AG09319 (cell line): ENCODE data around the gene IL1RL2.
A peak's percentile ranks its signal among the peaks of the same experiment; 100 is the strongest.

Experiments
- DNase-seq: peaks from one replicate; pipeline ENCODE4 v3.0.0-alpha.2; 2010; ENCODE audit warnings: low read depth; ENCODE audit errors: extremely low read depth
- CTCF ChIP-seq: IDR thresholded peaks from 2 replicates; pipeline ENCODE4 v1.5.1; 2011; ENCODE audit warnings: low read depth, mild to moderate bottlenecking, inconsistent platforms, low read length, moderate library complexity

The IL1RL2 gene

GRCh38 chr2:102147935-102148334 is 38.9 kb upstream of the IL1RL2 start:
- DNase-seq = no peak
- no peak for TF ChIP-seq CTCF

DNA sequence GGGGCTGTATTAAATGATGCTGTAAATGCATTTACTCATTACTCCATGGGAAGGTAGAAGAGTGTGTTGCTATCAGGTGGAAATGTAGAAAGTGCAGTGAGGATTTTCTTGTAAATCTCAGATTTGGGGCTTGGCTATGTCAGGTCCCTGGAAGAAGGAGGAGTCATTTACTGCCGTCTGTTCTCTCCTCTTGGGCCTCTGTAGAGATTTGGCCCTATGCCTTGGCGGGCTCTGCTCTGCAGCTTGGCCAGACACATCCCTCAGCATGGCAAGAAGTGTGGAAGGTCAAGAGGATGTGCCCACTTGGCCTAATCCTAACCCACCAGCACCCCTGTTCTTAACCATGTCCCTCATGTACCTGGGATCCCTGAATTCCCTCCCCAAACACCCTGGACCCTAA is 37.6 kb upstream of the IL1RL2 start:
- DNase-seq = no peak
- TF ChIP-seq CTCF = no peak

DNA sequence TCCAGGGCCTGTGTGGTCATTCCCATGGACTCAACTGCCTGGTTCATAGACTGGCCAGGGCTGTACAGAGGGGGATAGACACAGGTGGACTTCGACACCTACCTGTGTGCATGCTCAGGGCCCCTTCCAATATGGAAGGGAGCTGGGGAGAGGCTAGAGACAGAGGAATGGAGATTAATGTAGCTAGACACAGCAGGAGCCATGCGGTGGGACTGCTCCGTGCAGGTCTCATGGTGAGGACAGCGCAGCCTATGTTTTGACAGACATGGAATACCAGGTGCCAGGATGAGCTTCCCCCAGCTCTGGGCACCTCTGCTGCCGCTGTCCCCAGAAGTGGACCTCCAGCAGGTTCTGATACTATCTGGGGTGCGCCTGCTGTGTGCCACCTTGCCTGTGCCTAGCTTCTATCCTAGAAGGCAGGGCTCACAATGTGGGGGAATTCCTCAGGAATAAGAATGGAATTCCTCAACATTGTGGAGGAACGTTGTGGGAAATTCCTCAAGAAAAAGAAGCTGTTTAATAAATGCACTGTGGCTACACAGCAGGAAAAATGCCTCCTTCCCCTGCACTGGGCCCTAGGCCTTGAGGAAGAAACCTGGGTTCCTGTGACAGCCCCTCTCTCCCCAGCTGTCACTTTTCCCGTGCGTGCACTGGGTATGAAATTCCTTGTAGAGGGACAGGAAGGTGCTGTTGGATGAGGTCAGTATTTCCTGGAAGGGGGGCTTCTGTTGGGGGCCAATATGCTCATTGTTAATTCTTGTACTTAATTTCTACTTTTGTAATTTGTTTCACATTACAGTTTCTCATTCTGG is 37.0 kb upstream of the IL1RL2 start:
- DNase-seq = no peak
- TF ChIP-seq CTCF = no peak

DNA sequence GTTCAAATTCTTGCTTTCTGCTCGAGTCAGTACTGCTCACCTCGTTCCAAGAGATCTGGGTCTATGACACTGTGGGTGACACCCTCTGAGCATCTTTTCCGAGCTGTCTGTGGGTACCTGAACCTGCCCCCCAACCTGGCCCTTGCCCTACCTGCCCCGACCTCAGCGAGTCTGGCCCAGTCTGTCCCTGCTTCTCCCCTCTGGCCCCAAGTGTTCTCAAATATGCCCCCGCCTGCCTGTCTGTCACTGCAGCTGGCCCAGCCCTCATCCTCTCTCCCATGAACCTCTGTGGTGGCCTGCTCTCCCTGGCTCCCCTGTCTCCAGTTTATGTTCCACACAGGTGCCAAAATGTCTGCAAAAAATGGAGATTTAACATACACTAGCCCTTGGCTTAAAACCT is 32.5 kb upstream of the IL1RL2 start:
- TF ChIP-seq CTCF = no peak
- no peak for DNase-seq

DNA sequence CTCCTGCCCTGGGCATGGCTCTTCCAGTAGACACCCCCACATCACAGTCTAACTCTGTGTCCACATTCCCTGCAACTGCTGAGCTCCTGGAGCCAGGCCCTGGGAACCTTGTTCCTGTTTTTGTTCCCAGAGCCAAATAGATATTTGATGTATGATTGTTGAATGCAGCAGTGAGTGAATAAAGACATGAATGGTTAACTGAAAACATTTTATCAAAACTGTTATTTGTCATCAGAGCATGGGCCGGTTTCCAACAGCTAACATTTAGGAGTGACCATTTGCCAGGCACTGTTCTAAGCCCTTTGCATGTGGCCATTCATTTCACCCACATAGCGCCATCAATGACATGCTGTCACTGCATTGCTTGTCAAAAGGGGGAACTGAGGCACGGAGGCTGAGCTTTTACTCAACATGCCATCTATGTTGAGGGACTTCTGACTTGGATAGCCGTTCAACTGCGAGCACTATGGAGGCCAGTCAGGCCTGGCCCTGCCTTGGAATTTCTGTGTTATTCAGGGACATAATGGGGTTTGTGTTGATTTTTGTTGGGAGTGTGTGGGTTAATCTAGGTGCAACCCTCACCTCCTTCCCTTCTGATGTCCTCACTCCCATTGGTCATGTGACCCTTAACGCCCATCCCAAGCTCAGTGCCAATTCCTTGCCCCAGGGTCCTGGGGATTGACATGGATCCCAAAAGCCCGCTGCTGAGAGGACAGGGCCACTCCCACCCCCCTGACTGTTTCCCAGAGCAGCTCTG is 31.7 kb upstream of the IL1RL2 start:
- DNase-seq = no peak
- no peak for TF ChIP-seq CTCF

- no peak for TF ChIP-seq CTCF
- peak; percentile 71 for DNase-seq
Measured at GRCh38 chr2:102155703-102156515, 30.9 kb upstream of the IL1RL2 start.
